GM19467 (cell line): Measurements from ENCODE around the gene CSNK1A1.

Source experiments
- ATAC-seq: cut with Tn5 transposase; IDR thresholded peaks from one replicate; pipeline ENCODE4 v1.9.1; 2021; ENCODE audit warnings: mild to moderate bottlenecking, moderate library complexity; ENCODE audit not compliant: unreplicated experiment

The CSNK1A1 gene

DNA sequence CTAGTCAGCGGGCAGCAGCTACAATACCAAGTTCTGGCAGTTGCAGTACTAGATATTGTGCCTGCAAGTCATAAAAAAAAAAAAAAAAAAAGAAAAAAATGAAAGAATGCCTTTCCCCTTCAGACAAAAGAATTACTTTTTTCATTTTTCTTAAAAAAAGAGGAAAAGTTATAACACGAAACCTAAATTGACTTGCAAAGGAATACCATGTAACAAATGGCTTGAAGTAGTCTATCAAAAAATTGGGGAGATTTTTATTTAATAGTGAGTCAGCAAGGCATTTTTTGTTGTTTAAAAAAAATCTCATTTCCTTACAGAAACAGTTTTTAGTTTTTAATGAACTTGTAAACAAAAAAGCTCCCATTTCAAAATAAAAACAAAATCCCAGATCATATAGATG lies 55.6 kb downstream of the CSNK1A1 start:
- no peak for ATAC-seq

DNA sequence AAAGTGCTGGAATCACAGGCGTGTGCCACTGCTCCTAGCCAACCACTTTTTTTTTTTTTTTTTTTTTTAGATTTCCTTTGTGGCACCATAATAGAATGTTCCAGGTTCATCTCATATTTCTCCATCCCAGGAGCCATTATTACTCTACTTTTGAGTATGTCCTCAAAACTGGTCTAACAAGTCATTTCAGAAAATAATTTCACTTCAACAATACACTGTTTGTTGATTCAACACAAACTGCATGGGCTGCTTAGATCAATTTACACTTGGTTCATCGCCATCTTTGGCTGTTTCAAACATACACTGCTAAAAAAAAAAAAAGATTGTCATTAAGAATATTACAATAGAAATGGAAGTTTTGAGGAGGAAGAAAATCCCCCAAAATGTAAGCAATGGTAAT lies 57.9 kb downstream of the CSNK1A1 start:
- ATAC-seq, result no peak

DNA sequence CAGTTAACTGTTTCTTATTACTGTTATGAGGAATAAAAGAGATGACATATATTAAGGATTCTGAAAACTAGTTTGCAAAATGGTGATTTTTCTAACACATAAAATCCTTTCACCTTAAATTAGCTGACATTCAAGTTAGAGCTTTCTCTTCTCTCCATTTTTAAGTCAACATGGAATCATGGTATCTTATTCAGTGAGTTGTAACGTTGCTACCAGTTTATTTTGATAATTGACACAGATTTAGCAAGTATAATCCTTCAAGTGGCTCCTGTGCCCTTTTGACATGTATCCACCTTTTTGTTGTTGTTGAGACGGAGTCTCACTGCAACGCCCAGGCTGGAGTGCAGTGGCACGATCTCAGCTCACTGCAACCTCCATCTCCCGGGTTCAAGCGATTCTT lies 58.5 kb downstream of the CSNK1A1 start:
- ATAC-seq, result no peak

DNA sequence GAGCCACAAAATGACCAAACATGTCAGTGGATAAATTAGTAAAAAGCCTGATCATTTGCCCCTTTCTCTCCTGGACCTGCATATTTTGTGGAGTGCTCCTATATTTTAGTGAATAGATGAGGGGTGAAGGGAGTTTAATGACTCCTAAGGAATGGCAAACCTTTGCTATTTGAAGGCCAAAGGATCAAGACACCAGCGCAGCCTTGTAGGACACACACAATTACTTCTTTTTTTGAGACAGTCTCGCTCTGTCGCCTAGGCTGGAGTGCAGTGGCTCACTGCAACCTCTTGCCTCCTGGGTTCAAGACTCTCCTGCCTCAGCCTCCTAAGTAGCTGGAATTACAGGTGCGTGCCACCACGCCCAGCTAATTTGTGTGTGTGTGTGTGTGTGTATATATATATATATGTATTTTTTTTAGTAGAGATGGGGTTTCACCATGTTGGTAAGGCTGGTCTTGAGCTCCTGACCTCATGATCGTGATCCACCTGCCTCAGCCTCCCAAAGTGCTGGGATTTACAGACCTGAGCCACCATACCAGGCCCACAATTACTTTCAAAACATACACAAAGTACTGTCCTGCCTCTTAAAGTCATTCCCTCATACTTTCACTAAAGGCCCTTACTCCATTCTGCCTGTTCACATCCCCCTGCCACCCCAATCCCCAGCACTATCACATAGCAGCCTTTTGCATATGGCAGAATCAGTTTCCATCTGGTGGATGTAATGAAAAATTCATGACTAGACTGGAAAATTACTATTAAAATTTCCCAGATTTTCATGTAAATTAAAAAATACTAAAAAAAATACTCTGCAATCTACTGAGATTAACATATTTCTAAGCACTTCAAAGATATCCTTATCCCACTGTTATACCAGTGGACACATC lies 60.4 kb downstream of the CSNK1A1 start:
- ATAC-seq, result no peak

DNA sequence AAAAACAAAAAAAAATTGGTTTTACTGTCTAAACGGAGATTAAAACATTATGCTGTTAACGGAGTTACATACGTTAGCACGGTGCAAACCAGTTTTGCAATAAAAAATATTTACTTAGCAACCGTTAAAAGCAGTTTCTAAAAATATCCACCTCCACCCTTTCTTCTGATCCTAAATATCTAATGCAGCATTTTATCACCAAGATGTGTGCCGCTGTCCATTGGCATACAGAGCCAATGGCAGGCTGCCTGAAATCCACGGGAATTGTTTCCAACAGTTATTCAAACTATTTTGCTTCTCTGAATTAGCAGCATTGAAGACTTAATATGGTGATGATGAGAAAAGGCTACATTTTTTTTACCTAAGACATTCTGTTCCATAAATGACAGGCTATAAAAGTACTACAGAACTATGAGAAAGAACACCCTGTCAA lies 61.6 kb downstream of the CSNK1A1 start:
- no peak for ATAC-seq

DNA sequence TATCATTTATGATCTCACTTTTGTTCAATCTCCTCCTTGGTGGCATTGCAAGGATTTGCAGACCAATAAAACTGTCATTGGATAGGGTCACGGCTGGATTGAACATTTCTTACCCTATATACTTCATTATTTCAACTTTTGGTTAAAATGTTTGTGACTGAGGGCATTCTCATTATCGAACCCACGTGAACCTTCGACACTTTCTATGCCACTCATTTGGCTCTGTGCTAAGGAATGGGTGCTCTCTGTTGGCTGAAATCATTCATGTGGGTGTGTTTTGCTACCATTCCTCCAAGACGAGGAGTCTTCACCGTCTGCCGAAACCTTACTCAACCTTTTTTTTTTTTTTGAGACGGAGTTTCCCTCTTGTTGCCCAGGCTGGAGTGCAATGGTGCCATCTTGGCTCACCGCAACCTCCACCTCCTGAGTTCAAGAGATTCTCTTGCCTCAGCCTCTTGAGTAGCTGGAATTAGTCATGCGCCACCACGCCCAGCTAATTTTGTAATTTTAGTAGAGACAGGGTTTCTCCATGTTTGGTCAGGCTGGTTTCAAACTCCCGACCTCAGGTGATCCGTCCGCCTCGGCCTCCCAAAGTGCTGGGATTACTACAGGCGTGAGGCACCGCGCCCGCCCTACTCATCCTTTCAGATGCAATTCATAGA lies 62.5 kb downstream of the CSNK1A1 start:
- ATAC-seq, result no peak

DNA sequence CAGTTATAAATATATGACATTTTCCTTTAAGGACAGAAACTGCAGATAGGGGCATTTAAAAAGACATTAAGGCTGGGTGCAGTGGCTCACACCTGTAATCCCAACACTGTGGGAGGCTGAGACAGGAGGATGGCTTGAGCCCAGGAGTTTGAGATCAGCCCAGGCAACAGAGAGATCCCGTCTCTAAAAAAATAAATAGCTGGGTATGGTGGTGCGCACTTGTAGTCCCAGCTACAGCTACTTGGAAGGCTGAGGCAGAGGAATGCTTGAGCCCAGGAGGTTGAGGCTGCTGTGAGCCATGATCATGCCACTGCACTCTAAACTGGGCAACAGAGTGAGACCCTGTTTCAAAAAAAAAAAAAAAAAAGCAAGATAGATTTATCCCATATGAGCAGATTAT lies 63.6 kb downstream of the CSNK1A1 start:
- ATAC-seq, result no peak

DNA sequence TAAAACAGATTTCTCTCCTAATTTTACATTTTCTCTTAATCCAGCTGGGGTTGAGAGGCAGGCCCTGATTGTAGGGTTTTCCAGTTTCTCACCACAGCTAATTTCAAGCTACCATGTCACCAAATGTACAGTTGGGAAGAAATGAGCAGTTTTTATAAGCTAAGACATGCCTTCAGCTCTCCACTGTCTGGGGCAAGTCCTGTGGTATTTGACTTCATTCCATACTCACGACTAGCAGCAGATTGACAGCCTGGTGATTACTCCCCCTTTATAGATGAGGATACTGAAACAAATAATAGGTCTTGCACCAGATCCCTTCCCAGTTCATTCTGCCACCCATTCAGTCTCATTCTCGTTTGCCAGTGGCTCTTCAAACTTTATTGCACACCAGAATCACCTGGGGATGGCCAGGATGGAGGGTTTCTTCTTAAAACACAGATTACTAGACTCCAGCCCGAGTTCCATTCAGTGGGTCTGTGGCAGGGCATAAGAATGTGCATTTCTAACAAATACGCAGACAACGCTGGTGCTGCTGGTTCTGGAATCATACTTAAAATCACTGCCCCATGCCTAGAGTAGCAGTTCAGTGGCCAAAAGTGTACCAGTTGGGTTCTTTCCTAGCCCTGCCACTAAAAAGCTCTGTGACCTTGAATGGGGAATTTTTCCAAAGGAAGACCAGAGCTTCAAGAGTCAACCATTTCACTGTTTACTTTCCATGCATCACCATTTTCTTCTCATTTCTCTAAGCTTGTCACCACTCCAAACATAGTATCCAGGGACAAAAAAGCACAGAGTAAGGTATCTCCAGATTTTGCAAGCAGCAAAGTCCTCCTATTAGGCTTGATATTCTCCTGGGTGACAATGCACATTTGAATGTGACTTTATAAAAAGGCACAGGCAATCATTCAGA lies 64.3 kb downstream of the CSNK1A1 start:
- ATAC-seq, result no peak

DNA sequence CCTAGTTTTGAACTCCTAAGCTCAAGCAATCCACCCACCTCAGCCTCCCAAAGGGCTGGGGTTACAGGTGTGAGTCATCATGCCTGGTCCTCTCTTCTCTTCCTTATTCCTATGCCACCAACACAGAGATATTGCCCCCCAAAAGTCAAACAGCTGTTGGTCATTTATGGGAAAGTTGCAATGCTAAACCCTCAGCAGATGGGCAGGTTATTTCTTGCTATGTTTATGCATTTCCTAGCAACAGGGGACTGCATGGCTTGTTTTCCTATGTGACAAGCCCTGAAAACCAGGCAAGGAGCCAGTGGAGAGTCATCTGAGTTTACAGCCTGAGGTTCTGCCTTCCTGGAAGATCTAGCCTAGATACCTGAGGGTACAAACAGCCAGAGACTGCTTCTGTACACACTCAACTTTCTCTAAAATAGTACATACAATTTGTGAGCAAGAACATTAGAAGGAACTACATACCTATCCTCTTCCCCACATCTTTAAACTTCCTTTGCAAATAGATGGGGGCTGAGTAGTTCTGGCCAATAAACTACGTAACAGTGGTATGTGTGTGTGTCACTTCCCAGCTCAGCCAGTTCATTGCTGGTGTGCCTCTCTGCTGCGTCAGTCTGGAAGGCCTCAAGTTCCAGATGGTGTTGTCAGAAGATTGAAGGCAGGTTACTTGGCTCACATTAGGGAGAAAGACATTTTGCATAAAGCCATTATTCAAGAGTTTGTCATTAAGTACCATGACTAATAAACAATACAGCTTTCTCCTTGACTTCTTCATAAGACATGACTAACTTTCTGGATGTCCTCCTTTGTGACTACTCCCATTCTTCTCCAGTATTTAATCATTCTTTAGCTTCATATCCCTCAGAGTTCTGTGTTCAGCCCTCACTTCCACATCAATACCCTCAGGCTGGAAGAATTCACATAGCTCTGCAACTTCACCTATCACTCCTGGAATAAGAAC lies 65.3 kb downstream of the CSNK1A1 start:
- no peak for ATAC-seq

DNA sequence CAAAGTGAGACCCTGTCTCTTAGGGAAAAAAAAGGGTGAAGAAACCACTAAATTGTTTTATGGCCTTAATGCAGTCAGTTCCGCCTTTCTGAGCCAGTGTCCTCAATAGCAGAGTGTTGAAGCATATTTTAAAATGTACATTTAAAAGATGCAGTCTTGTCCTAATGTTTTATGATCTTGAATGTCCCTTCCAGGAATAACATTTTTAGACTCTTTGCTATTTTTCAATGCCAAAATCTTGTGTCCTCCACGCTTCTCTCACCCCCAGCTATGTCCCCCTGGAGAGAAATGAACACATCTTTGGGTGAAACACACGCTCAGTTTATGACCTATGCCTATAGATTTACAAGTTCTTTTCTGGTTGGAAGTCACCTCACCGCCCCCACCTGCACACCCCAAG lies 69.8 kb downstream of the CSNK1A1 start:
- ATAC-seq, result no peak

DNA sequence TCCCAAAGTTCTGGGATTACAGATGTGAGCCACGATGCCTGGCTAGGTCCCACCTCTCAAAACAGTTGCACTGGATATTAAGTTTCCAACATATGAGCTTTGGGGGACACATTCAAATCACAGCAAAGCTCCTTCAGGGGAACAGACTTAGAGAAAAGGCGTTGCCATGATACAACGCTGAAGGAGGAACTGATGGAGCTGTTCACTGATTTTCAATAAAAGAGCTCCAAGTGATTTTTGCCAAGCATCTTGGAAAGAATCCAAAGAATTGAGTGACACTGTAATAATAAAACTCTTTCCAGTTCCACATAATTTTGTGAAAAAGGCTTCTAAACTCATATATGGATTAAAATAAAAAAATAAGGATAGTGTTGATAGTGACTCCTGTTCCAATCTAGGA lies 72.5 kb downstream of the CSNK1A1 start:
- ATAC-seq, result no peak

DNA sequence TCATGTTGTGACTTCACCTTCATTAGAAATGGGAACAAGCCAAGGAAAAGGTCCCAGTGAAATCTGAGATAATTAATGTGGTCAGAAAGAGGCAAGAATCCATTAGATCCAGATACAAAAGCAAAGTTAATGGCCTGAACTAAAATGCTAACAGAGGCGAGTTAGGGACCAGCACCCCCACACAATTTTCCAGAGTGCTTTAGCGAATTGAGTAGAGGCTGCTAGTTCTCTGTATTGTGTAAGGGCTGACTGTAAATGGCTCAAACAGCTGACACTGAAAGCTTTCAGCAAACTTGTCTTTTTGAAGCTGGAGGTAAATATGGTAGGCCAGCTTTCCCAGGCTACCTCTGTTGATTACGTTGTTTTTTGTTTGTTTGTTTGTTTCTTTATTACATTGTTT lies 75.5 kb downstream of the CSNK1A1 start:
- no peak for ATAC-seq

DNA sequence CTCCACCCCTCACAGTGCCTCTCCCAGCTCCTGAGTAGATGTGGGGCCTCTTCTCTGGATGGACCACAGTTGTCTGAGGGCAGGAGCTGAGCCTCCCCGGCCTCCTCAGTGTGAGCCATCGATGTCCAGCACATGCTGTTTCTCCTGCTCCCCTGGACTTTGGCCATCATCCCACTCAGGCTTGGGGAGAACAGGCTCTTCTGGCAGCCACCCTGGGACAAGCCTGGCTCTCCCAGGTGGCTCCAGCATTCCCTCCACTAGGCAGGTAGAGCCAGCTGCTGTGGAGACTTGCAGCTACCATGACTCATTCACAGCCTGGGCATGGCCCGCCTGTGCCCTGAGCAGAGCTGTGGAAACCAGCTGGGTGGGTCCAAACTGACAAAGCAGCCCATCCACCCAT lies 77.0 kb downstream of the CSNK1A1 start:
- no peak for ATAC-seq

DNA sequence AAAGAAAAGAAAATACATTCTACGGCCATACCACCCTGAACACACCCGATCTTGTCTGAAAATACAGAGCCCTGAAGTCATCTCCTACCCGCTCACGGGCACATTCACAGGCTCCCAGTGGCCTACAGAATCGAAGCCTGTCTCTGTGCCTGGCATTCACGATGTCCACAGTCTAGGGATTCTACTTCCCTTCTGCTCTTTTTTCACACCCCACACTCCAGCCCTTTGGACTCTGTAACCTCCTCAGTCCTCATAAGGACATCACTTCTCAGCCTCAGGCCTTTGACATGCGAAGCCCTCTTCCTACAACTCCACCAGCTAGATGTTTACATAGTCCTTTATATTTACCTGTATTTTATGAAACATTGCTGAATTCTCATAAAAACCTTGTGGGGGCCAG lies 77.8 kb downstream of the CSNK1A1 start:
- no peak for ATAC-seq

DNA sequence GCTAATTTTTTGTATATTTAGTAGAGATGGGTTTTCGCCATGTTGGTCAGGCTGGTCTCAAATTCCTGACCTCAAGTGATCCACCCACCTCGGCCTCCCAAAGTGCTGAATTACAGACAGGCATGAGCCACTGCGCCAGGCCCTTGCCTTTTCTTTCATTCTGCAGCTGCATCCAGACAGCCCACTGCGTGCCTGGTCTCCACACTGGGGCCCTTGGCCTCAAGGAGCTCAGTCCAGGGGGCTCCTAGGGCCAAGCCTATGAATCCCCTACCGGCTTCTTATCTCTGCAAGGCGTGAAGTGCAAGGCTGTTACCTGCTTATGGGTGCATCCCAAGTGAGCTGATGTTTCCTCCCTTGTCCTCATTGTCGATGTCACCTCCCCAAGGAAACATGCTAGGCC lies 78.8 kb downstream of the CSNK1A1 start:
- no peak for ATAC-seq

DNA sequence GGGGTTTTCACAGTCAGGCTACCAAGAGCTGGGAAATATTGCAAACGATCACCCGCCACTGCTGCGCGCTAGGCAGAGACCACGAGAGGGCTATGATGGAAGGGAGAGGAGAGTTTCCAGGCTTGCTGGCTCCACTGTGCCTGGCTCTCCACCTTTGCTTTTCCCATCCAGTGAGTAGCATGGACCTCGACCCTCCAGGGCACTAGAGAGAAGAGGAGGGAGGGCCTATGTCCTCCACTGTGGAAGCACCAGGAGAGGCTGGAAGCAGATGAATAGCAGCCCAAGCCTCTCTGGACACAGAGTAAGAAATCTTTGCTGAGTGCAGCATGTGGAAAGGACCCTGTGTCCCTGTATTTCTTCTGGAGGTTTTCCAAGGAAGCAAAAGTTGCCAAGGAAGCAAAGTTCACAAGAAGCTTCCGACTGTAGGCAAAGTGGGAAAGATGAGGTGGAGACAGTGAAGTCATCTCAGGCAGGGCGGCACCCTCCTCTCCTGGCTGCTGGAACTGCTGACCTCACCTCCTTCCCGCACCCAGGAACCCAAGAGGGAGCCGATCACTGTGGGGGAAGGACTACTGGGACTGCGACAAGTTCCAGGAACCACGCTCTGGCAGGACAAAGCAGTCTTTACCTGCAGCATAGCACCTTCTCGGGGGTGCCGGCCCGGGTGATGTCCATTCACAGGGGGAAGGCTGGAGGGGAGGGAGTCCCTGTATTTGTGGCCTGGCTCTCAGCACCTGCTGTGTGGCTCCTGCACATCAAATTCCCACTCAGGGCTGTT lies 79.6 kb downstream of the CSNK1A1 start:
- no peak for ATAC-seq

DNA sequence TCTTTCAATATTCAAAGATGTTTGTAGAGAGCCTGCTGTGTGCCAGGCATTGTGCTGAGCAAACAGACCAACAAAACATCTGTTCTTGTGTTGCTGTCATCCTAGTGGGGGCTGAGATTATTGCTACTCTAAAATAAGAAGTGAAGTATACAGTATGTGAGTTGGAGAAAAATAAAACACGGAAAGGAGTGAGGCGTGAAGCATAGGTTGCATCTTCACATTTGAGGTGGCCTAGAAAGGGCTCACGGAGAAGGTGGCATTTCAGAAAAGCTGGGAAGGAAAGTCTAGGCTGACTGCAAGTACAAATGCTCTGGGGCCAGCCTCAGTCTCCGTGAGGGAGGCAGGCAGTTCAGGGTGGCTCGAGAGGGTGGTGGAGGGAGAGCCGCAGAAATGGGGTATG lies 80.3 kb downstream of the CSNK1A1 start:
- no peak for ATAC-seq

DNA sequence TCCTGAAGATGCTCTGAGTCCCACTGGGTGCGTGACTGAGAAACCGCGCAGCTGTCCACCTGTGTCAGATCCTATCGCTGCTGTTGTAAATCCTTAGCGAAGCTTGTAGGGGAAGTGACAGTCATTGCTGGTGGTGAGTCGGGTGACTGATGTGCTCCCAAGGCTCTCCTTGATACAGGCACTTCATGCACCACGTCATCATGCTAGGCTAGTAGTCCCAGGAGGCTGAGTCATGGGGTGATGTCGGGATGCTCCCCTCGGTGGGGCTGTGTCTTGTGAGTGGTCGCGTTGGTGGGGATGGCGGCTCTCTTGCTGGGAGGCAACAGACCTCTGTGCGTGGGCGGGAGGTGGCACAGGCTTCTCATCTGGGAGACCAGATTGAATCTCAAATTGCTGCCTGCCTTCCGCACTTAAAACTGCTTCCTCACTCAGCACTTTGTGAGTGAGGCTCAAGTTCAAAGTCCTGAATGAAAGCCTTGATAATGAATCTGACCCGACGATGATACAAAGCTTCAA lies 84.7 kb downstream of the CSNK1A1 start:
- ATAC-seq, result no peak

DNA sequence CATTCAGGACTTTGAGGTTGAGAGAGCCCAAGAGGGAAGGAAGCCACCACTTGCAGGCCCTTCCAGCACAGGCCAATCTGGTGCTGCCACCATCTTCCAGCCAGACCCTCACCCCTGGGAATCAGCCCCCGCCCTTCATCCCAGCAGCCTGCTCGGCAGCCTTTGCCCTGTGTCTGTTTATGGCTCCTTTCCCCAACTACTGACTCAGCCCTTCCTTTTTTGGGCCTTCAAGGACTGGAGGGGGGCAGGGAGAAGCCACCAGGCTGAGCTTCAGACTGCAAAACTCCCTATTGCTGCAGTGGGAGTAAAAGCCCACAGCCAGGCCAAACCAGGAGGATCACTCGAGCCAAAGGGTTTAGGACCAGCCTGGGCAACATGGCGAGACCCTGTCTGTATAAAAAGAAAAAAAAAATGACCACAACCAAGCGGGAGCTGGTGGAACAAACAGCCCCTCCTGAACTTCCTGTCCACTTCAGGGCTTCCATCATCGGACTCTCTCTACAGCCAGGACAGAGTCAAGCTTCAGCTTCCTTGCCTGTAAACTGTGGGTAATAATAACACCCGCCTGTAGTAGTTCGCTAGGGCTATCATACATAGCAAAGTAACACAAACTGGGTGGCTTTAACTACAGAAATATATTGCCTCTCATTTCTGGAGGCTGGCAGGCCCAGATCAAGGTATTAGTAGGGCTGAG lies 86.3 kb downstream of the CSNK1A1 start:
- no peak for ATAC-seq
